Stimulated activated CD8-positive, alpha-beta memory T cell treated with anti-CD3 and anti-CD28 coated beads, Interleukin-15, amount 100 ng/mL, for 4 hours (primary cell): ENCODE results near the gene MEIOC.

Experiments used
- DNase-seq, 2 donors: peaks; one replicate each; pipeline ENCODE4 v3.0.0-alpha.2; 2020; ENCODE audit warnings: low read depth in 2 of 2

The MEIOC gene

DNA sequence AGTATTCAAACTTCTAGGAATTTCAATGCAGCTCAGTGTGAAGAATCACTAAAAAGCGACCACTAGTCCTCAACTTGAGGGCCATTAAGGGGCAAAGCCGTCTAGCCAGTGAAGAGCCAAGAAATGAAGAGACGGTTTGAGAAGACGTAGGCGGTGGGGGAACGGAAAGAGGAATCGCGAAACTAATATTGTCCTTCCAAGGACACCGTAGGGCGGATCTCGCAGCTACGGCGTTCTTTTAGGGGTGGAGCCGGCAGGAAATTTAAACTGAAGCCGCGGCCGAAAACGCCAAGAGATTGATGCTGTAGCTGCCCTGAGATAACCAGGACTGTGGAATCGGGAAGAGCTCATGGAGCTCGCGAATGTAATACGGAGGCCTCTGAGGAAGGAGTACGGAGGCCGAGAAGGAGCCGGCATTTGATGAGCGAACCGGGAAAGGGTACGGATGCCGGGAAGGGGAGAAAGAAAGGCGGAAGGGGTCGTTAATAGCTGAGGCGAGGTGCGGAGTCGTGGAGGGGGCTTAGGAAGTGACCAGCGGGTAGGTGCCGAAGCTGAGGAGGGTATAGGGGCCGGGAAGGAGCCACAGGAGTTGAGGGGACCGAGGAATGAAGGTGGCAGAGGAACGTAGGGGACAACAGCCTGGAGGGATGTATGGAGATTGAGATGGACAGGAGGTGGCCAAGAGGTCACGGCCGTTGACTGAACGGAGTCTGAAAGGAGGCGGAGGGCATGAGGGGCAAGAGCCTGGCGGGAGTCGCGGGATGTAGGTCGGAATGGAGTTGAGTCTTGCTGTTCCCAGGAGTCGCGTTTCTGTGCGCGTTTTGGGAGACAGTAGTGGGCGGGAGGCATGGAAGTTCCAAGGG lies 52.4 kb downstream of the MEIOC start, which contains the start of gene DBF4B:
DBF4B (plus strand) TSS at position 265 of the 863 bp plus-strand sequence; CDS start at position 421, 156 bp downstream.
- peak; percentile 62 to 77 for DNase-seq

- DNase-seq, result no peak
Observed at GRCh38 chr17:44719444-44719843, 63.2 kb downstream of the MEIOC start.

GRCh38 chr17:44722254-44722653 lies 66.0 kb downstream of the MEIOC start:
- DNase-seq, result no peak
